Activated T-helper 2 cell treated with anti-CD3 and anti-CD28 coated beads, Interferon-gamma antibody, Interleukin-2, Interleukin-4, amounts not matched to agents 10 μg/mL and 5 μg/mL and 100 μg/mL, durations not matched to agents 14 hours and 24 hours and 36 hours (primary cell): ENCODE measurements around the gene PI4KA. TPM values are rescaled to one million over a fixed set of nuclear protein-coding genes. Genes with fewer than 3 reads are reported as not detected.

Source experiments
- DNase-seq: peaks from one replicate; pipeline ENCODE4 v3.0.0; 2021; ENCODE audit warnings: low spot score
- H3K27ac Mint-ChIP-seq: one replicate; pipeline ENCODE4 v1.8.0; 2021; ENCODE audit warnings: mixed read lengths
- H3K27me3 Mint-ChIP-seq: one replicate; pipeline ENCODE4 v1.8.0; 2021; ENCODE audit warnings: low read depth, mixed read lengths
- H3K36me3 Mint-ChIP-seq: one replicate; pipeline ENCODE4 v1.8.0; 2021; ENCODE audit warnings: low read depth, mixed read lengths
- H3K4me1 Mint-ChIP-seq: one replicate; pipeline ENCODE4 v1.8.0; 2021; ENCODE audit warnings: low read depth, mixed read lengths
- H3K4me3 Mint-ChIP-seq: one replicate; pipeline ENCODE4 v1.8.0; 2021; ENCODE audit warnings: low read depth, mild to moderate bottlenecking, moderate library complexity, mixed read lengths
- H3K9me3 Mint-ChIP-seq: one replicate; pipeline ENCODE4 v1.8.0; 2021; ENCODE audit warnings: mixed read lengths
- intact Hi-C: fragments of 100-400 bp; cut with micrococcal nuclease; formaldehyde crosslinking; loops from one replicate; pipeline ENCODE4 v1.15.1; 2023
- total RNA-seq: library from RNA; stranded (reverse); gene quantifications from 2 replicates; pipeline ENCODE4 v1.2.3, GENCODE V29; 2022

Gene PI4KA
- total RNA-seq, 1 donor from 2014 or later = 73.4 TPM

- no peak overlapping the region for H3K4me3 Mint-ChIP-seq
Measured at GRCh38 chr22:20868025-20868962, 9.7 kb upstream of the PI4KA start.

DNA sequence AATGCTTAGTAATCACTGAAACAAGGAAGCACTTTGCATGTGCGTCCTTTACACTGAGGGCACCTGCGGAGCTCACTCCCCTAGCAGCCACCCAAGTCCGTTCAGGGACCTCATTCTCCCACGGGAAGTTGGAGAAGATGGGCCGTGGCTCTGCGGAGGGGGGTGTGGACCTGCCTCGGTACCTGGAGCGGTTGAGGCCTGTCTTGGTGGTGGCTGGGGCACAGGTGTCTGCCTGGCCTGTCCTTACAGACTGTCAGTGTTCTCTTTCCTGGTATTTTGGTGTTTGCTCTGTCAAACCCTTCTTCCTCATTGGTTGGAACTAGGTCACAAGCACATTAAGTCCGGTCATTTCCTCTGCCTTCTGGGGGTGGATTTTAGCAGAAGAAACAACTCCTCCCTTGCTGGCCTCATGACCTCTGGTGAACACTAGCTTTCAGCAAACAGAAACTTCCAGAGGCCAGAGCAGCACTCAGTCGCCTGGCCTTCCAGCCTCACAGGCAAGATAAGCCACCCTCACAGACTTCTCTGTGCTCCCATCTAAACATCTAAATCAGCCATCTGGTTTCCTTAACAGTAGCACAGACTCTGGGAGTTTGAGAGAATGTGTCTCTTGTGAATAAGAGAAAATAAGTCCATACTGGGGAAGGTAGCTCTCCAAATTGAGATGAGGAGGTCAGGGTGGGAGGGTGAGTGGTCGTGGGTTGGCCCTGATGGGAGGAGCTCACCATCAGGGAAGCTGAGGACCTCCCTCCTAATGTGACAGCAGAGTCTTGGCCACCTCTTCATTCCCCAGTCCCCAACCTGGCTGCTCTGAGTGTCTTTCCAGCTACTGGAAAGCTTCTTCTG is 8.8 kb upstream of the PI4KA start:
- Mint-ChIP-seq H3K4me3 (no peak overlapping the region), H3K9me3 (no peaks in the 10 kb centered on the region), H3K36me3 (peaks cover 13% of the 10 kb centered on the region), H3K4me1 (peaks cover 14% of the 10 kb centered on the region), H3K27ac (peak overlapping the region; percentile 55), H3K27me3 (no peaks in the 10 kb centered on the region)
- intact Hi-C loops = no loop called here
- no peak for DNase-seq

More at GRCh38 chr22:20868025-20868962, 9.7 kb upstream of the PI4KA start:
- peaks cover 12% of the 10 kb centered on the region for H3K4me1 Mint-ChIP-seq
- DNase-seq = no peak
- H3K36me3 Mint-ChIP-seq = peaks cover 7% of the 10 kb centered on the region
- peak overlapping the region; percentile 55 for H3K27ac Mint-ChIP-seq
- no peaks in the 10 kb centered on the region for H3K9me3 Mint-ChIP-seq
- intact Hi-C loops = no loop called here
- no peaks in the 10 kb centered on the region for H3K27me3 Mint-ChIP-seq

GRCh38 chr22:20866736-20867135 is 8.1 kb upstream of the PI4KA start:
- H3K4me1 Mint-ChIP-seq = peaks cover 18% of the 10 kb centered on the region
- intact Hi-C loops = no loop called here
- no peak overlapping the region for H3K4me3 Mint-ChIP-seq
- H3K27ac Mint-ChIP-seq = no peak overlapping the region
- DNase-seq = no peak
- H3K36me3 Mint-ChIP-seq = peaks cover 18% of the 10 kb centered on the region
- no peaks in the 10 kb centered on the region for H3K27me3 Mint-ChIP-seq
- no peaks in the 10 kb centered on the region for H3K9me3 Mint-ChIP-seq

GRCh38 chr22:20865875-20866445 is 7.3 kb upstream of the PI4KA start:
- Mint-ChIP-seq H3K36me3 (peaks cover 18% of the 10 kb centered on the region), H3K9me3 (no peaks in the 10 kb centered on the region), H3K27ac (no peak overlapping the region), H3K4me3 (no peak overlapping the region), H3K4me1 (peaks cover 19% of the 10 kb centered on the region), H3K27me3 (no peaks in the 10 kb centered on the region)
- intact Hi-C loops = no loop called here
- no peak for DNase-seq

DNA sequence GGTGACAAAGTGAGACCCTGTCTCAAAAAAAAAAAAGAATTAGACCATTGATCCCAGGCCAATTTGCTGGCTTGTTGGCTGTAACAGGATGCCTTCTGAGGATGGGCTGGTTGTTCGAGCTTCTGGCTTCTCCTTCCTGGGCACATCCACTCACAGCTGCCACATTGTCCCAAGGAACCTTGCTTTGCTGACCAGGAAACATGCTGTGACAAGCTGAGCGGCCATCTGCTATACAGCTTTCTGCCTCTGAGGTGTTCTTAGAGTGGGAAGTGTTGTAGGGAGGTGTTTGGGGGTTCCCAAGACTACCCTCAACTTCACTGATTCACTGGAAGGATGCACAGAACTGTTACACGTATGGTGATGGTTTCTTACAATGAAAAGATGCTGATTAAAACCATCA is 6.7 kb upstream of the PI4KA start:
- no peak overlapping the region for H3K4me3 Mint-ChIP-seq
- no peaks in the 10 kb centered on the region for H3K27me3 Mint-ChIP-seq
- H3K36me3 Mint-ChIP-seq = peaks cover 18% of the 10 kb centered on the region
- intact Hi-C loops = no loop called here
- no peak overlapping the region for H3K27ac Mint-ChIP-seq
- H3K4me1 Mint-ChIP-seq = peaks cover 22% of the 10 kb centered on the region
- H3K9me3 Mint-ChIP-seq = no peaks in the 10 kb centered on the region
- no peak for DNase-seq

DNA sequence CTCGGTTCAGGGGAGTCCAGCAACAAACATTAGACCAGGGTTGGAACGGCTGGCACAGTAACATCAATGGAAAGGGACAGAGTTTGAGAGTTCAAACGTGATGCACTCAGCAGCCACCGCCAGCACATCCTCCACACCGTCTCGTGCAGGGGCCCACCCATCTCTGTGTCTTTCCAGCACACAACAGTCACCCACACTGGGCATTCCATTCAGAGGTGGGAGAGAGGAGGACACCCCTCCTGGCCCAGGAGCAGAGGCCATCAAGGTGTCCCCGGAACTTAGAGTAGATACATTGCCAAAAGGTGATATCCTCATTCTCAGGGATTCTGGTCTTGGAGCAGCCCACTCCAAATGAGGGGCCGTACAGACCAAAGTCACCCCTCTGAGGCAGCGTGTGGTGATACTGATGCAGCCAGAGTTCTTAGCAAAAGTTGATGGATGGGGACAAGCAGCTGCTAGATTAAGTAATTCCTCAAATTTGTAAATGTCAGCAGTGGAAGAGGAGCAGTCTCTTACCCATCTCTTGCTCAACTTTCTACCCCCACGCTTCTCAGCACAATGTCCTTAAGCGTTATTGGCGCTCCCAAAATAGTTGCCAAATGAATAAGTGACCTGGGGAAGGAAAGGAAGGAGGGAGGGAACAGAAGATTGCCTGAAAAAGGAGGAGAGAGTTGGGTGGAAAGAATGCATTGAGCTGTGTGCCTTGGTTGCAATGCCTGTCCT is 5.7 kb upstream of the PI4KA start:
- no peak overlapping the region for H3K27ac Mint-ChIP-seq
- intact Hi-C loops = no loop called here
- peaks cover 29% of the 10 kb centered on the region for H3K4me1 Mint-ChIP-seq

DNA sequence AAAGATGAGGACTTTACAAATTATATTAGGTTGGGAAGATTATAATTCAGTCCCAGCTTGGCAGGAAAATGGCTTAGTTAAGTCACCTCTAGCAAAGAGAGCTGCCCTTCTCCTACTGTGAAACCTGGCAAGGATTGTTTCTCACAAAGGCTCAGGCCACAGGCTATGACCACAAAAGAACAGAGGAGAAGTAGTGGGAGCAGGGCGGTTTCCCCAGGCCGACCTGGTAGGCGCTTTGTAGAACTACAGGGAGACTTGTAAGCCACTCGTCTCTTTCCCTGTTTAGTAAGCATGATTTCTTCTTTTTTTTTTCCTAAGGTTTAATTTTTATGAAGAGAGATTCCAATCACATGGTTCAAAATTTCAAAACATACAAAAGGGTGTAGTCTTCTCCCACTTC is 4.8 kb upstream of the PI4KA start:
- DNase-seq = no peak
- intact Hi-C loops = no loop called here
- no peak overlapping the region for H3K27ac Mint-ChIP-seq
- H3K27me3 Mint-ChIP-seq = no peaks in the 10 kb centered on the region
- H3K36me3 Mint-ChIP-seq = peaks cover 20% of the 10 kb centered on the region
- H3K4me3 Mint-ChIP-seq = no peak overlapping the region
- no peaks in the 10 kb centered on the region for H3K9me3 Mint-ChIP-seq
- peaks cover 30% of the 10 kb centered on the region for H3K4me1 Mint-ChIP-seq

More for the DNA sequence above, 5.7 kb upstream of the PI4KA start:
- Mint-ChIP-seq H3K27me3 (no peaks in the 10 kb centered on the region), H3K9me3 (no peaks in the 10 kb centered on the region), H3K4me3 (no peak overlapping the region), H3K36me3 (peaks cover 20% of the 10 kb centered on the region)
- no peak for DNase-seq

- H3K4me3 Mint-ChIP-seq = no peak overlapping the region
- H3K4me1 Mint-ChIP-seq = peaks cover 33% of the 10 kb centered on the region
- H3K27ac Mint-ChIP-seq = no peak overlapping the region
- intact Hi-C loops = no loop called here
- peaks cover 17% of the 10 kb centered on the region for H3K36me3 Mint-ChIP-seq
- H3K9me3 Mint-ChIP-seq = no peaks in the 10 kb centered on the region
- no peaks in the 10 kb centered on the region for H3K27me3 Mint-ChIP-seq
- no peak for DNase-seq
Measured at GRCh38 chr22:20862540-20862939, 3.9 kb upstream of the PI4KA start.

DNA sequence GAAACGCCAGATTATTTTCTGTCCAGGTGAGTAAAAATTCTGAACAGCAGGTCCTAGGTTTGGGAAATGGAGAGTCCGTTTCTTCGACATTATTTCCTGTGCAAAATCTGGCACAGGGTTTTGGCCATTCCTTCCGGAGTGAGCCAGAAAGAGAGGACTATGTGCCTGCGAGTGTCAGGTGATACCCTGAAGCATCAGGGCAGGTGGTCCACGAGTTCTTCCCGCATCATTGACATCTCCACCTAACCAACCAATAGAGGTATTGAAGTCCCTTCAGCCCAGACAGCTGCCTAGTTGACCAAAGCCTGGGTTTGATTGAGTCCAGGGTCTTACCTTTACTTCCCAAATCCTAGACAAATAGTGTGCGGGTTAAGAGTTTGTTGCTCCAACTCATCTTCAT is 1.0 kb upstream of the PI4KA start:
- Mint-ChIP-seq H3K4me3 (peak overlapping the region; percentile 82), H3K9me3 (no peaks in the 10 kb centered on the region), H3K27me3 (no peaks in the 10 kb centered on the region), H3K4me1 (peaks cover 35% of the 10 kb centered on the region), H3K27ac (peak overlapping the region; percentile 60), H3K36me3 (peaks cover 15% of the 10 kb centered on the region)
- DNase-seq = no peak
- intact Hi-C loops = loop anchor here (2.0 to 10.0 kb wide), 2 partner anchors 75 to 141 kb away; no protein-coding TSS in a partner anchor

DNA sequence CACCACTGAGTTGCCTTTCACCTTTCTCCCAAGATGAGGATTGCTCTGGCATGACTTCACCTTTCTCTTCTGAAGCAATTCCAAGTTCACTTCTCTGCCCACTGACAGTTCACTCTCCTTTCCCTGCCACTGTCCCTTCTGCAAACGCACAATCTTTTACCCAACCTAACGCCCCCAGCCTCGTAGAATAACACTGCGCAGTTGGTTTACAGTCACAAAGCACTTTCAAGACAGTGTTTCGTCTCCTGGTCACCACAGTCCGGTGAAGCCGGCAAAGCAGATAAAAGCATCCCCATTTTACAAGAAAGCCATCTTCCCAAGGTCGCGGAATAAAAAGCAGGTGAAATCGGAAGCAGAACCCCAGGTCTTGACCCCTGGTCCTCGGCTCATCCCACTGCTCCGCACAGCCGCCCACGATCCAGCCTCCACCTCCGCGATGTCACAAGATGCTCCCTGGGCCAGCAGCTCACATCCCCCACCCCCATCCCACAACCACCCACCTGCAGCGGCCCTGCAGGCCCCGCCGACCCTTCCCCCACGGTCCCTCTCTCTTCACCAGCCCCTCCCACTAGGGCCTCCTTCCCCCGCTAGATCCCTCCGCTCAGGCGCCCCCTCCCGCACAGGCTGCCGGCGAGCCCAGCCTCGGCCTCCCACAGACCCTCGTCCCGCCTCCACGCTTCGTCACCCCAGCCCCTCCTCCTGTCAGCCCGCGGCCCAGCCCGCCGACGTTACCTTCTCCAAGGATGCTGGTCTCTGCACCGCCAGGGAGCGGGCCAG is 585 bp downstream of the PI4KA start:
- intact Hi-C loops = loop anchor here (1.0 to 10.0 kb wide), 4 partner anchors 59 to 156 kb away; partner anchors contain the start of gene CRKL
- H3K4me1 Mint-ChIP-seq = peaks cover 35% of the 10 kb centered on the region

GRCh38 chr22:20857247-20857643 is 1.4 kb downstream of the PI4KA start:
- no peaks in the 10 kb centered on the region for H3K27me3 Mint-ChIP-seq
- H3K36me3 Mint-ChIP-seq = peaks cover 6% of the 10 kb centered on the region
- intact Hi-C loops = loop anchor here (10.0 kb wide), 1 partner anchor 72 kb away; no protein-coding TSS in a partner anchor
- H3K9me3 Mint-ChIP-seq = no peaks in the 10 kb centered on the region
- H3K4me1 Mint-ChIP-seq = peaks cover 33% of the 10 kb centered on the region
- no peak overlapping the region for H3K27ac Mint-ChIP-seq
- peak overlapping the region; percentile 87 for H3K4me3 Mint-ChIP-seq
- no peak for DNase-seq

More for the DNA sequence above, 585 bp downstream of the PI4KA start:
- Mint-ChIP-seq H3K36me3 (peaks cover 12% of the 10 kb centered on the region), H3K27ac (peak overlapping the region; percentile 52), H3K4me3 (peak overlapping the region; percentile 87), H3K27me3 (no peaks in the 10 kb centered on the region), H3K9me3 (no peaks in the 10 kb centered on the region)
- DNase-seq = peak; percentile 82
